M059J (cell line): ENCODE data around the gene CBFA2T2. TPM values are rescaled to one million over a fixed set of nuclear protein-coding genes. Genes with fewer than 3 reads are reported as not detected.

Source experiments
- DNase-seq: peaks from one replicate; pipeline ENCODE4 v3.0.0-alpha.2; 2012; ENCODE audit warnings: low read depth
- total RNA-seq: library from RNA; depleted of rRNA; stranded (reverse); fragments of >200 nt; shearing (Covaris generic); gene quantifications from 2 replicates; pipeline ENCODE4 v1.2.3, GENCODE V29; 2014

CBFA2T2 gene
- total RNA-seq, 1 experiment from 2014 or later, result 13.8 TPM

DNA sequence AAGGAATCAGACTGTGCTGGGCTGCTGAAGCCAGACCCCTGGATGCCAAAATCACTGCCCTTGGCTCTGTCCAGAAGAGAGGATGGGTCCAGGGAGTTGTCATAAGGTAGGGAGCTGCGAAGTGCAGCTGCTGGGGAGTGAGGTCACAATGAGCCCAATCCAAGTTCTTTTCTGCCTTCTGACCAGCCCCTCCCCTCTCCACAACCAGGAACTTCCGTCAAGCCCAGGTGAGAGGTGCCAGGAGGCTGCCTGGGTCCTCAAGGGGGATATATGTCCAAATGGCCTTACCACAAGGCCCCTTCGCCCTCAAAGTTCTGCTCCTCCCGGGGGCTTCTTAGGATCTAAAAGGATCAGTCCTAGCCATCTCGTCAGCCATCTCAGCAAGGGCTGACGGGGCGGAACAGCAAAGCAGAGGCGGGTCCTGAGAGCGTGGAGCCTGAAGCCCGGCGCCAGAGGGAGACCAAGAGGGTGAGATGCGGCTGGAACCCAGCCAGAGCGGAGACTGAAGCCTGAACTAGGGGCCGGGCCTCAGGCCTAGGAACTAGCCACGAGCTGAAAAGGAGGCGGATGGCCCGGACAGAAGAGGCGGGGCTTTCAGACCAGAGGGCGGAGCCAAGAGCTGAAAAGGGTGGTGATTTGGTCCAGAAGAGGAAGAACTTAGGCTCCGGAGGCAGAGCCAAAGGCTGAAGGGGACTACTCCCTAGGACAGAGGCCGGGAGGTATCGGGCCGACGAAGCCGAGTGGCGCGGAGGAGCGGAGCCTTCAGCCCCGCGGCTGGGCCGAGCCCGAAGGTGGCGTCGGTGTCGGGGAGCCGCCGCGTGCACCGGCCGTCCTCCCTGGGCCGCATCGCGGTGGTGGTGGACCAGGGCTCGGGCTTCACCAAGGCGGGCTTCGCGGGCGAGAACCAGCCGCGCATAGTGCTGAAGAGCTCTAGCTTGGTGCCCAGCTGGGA is 176.7 kb downstream of the CBFA2T2 start, which contains the start of gene ACTL10:
TSS of gene ACTL10 (plus strand) at position 651 of the 952 bp plus-strand sequence. CDS start 555 bp downstream, outside the sequence.
- DNase-seq, result no peak

DNA sequence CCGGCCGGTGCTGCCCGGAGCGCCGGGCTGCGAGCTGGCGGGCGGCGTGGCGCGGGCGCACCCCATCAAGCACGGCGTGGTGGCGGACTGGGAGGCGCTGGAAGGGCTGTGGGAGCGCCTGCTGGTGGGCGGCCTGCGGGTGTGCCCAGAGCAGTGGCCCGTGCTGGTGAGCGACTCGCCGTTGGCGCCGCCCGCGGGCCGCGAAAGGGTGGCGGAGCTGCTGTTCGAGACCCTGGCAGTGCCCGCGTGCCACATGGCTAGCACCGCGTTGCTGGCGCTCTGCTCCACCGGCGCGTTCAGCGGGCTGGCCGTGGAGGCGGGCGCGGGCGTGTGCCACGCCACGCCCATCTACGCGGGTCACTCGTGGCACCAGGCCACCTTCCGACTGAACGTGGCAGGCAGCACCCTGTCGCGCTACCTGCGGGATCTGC is 177.4 kb downstream of the CBFA2T2 start:
- DNase-seq, result no peak

DNA sequence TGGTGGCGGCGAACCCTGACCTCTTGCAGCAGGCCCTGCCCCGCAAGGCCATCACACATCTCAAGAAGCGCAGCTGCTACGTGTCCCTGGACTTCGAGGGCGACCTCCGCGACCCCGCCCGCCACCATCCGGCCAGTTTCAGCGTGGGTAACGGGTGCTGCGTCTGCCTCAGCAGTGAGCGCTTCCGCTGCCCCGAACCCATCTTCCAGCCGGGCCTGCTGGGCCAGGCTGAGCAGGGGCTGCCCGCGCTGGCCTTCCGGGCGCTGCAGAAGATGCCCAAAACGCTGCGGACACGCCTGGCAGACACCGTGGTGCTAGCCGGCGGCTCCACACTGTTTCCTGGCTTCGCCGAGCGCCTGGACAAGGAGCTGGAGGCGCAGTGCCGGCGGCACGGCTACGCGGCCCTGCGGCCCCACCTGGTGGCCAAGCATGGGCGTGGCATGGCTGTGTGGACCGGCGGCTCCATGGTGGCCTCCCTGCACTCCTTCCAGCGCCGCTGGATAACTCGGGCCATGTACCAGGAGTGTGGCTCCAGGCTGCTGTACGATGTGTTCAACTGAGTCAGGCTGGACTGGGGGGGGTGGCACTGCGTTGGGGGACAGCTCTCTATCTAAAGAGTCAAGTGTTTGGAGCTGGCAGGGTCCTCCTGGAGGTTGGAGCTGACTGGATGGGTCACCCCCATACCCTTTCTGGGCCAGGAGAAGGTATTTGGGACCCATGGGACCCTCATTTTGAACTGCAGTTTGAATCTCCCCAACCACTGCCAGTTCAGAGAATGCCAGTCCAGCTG is 178.0 kb downstream of the CBFA2T2 start:
- no peak for DNase-seq

DNA sequence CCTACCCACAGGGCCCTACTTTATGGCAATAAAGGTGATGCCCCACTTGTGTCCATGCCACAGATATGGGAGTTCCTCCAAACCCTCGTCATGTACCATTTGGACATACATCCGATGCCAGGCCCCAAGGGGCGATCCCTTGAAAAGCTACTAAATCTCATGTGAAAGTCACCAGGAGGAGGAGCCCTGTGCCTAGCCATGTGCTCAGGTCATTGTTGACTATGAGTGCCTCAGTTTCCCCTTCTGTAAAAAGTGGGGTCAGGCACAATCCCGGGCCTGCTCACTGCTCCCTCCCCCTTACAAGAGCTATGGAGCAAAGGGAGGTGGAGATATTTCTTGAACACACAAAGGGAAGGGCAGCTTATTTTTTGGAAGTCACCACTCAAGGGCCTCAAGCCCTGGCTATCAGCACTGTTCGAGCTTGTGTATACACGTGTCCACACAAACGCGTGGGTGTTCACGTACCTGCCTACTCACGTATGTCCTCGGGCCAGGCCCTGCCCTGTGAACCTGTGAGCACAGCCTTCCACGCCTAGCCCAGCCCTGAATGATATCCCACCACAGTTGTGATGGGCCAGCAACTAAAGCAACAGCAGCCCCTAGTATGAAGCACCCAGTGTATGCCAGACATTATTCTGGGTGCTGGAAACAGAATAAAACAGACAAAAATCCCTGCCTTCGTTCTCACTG is 178.7 kb downstream of the CBFA2T2 start:
- DNase-seq, result no peak

DNA sequence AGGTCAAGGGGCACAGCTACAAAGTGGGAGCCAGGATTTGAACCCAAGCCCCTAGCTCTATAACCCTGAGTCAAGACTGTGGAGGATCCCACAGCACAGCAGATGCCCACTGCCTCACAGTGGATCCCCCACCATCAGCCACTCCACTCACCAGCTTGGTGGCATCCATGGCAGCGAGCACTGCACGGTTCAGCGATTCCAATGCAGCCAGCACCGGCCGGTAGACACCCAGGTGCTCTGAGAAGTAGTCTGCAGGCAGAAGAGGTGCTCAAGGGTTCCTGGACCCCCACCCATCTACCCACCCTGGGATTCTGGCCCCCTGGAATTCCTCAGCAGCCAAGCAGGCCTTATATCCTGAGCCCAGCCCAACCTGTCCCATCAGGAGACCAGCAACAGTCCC is 179.3 kb downstream of the CBFA2T2 start:
- no peak for DNase-seq

DNA sequence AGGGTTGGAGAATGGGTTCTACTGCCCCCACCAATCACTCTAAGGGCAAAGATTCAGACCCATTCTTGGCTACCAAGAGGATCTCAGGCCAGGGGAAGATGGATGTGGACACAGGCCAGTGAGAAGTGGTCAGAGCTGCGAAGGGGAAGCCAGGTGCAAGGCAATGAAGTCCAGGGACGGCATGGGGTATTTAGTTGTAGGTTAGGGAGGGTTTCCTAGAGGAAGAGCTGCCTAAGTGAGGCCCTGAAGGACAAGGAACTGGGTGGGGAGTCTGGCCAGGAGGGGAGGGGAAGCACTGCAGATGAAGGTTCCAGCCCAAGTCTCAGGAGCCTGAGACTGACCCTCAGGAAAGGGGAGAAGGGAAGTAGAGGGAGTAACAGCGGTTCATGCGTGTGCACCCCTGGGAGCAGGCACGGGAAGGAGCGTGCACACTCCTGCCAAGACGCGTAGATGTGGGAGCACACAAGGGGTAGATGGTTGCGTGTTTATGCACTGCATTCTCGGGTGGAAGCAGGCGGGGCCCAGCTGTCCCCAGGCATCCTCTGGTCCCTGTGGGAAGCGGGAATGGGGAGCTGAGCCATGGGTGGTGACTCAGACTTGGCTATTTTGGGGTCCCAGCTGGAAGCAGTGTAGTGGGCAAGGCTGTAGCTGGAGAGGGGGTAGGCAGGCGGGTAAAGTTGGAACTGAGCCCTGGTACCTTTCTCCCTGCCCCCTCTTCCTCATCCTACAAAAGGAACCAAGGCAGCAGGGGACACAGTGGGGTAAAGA is 180.2 kb downstream of the CBFA2T2 start:
- no peak for DNase-seq

DNA sequence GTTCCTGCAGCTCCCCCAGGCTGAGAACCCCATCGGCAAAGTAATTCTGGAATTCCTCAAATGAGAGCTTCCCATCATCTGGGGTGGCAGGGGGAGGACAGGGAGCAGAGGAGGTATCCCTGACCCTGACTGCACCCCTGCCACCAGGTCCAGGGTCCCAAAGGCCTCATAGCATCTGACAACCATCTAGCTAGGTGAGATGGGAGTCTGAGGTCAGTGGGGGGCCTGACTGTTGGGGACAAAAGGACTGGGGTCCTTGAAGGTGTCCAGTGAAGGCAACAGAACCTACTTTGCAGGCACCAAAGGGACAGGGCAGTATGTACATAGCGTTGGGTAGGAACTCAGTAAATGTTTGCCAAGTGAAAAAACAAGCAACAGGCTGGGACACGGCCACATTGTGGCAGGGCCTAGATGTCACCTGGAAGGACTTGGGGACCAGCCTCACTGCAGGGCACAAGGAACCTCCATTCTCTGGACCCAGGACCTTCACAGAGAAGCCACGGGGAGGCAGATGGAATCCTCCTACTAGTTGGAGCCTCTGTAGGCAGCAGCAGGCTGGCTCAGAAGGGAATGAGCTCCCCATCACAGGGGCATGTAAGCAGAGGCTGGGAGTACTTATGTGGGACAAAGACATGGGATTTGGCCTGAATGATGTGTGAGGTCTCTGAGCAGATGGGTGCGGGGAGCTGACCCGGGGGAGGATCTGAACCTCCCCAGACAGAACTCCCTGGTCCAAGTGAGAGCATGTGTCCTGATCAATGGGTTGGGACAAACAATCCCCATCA is 181.0 kb downstream of the CBFA2T2 start:
- no peak for DNase-seq

DNA sequence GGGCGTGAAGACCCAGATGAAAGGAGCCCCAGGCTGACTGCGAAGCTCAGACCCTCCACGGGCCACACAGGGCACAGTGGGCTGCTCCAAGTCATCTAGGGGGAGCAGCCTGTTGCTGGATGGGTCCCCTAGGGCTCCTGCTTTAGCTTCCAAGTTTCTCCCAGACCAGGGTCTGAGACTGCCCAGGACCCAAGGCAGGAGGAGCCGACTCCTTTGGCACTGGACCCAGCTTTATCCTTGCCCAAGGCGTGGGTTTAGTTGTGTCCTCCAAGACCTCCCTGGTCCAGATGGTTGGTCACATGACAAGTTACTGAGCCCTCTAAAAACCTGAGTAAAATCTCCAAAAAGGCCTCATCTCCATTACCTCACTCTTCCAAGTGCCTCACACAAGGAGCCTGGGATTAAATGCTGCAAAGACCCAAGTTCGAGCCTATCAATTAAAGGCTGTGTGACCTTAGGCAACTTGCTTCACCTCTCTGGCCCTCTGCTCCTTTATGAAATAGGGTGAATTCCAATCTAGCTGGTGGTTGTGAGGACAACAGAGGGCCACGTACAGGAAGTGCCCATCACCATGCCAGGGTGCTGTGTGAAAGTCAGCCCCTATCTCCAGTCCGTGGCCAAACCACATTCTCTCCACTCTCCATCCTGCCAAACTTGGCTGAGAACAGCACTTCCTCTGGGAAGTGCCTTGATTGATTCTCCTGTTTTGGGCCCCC is 181.8 kb downstream of the CBFA2T2 start:
- DNase-seq, result no peak

DNA sequence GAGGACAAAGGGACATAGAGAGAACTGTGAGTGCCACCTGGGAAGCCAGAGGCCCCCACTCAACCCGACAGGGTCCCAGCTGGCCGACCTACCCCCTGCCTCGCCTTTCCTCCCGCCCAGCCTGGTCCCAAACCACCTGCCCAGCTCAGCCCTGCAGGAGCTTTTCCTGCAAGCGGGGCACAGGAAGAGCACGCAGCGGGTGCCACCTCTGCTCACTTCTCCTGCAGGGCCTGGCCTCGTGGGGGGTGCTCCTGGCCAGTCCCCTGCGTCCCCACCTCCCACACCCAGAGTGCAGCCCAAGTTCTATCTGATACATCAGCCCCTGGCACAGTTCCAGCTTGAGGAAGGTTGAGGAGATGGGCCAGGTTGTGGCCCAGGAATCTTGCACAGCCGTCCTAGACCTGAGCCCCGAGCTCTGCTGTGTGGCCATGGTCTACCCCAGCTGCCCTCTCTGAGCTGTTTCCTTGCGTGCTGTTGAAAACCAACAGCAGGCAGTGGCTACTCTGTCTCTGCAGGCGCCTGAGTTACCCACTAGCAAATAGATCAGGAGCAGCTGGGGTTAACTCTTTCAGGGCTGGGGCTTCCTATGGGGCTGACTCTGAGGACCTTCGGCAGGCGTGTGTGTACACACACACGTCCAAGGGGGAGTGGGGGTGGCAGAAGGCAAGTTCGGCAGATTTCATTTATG is 182.7 kb downstream of the CBFA2T2 start:
- no peak for DNase-seq

DNA sequence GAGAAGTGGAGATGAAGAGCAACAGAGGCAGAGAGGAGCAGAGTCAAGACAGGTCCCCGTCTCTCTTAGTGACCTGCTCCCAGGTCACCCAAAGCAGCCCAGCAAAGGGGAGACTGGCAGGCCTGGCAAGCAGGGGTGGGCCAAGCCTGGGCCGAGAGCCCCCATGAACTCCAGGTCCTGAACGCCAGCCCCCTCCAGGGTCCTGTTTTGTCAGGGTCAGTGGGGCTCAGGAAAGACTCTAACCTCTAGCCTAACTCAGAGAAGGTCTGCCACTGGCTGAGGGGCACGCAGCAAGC is 183.2 kb downstream of the CBFA2T2 start:
- no peak for DNase-seq

DNA sequence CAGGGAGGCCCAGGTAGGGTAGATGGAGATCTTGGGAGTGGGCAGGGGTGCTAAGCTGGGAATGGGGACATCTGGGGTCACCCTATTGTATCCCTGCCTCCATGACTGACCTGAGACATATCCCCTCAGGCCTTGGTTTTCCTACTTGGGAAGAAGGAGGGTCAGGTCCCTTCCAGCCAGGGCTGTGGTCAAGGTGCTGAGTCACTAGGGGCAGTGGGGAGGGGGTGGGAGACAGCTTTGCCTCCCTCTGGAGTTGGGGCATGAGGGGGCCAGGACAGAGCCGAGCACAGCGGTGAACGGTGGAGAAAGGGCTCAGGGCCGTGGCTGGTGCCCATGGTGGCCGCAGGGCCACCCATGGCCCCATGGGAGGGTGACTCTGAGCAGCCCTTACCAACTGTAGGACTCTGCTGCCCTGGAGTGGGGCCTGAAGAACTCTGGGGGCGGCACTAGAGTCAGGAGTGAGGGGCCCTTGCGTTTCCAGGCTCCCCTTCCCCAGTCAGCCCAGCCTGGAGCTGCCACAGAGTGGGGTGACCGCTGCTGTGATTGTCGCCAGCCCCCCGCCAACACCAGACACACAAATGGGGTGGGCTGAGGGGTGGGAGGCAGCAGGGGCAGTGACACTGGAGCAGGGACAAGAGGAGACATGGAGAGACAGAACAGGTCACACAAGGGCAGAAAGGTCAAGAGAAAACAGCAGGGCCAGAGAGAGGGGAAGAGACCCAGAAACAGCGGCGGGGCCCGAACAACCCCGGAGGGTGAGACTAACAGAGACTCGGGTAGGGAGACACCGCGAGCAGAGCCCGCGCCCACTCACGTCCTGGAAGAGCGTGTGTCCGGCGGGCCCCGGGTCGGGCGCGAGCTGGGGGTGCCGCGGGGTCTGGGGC is 183.8 kb downstream of the CBFA2T2 start:
- peak; percentile 81 for DNase-seq

DNA sequence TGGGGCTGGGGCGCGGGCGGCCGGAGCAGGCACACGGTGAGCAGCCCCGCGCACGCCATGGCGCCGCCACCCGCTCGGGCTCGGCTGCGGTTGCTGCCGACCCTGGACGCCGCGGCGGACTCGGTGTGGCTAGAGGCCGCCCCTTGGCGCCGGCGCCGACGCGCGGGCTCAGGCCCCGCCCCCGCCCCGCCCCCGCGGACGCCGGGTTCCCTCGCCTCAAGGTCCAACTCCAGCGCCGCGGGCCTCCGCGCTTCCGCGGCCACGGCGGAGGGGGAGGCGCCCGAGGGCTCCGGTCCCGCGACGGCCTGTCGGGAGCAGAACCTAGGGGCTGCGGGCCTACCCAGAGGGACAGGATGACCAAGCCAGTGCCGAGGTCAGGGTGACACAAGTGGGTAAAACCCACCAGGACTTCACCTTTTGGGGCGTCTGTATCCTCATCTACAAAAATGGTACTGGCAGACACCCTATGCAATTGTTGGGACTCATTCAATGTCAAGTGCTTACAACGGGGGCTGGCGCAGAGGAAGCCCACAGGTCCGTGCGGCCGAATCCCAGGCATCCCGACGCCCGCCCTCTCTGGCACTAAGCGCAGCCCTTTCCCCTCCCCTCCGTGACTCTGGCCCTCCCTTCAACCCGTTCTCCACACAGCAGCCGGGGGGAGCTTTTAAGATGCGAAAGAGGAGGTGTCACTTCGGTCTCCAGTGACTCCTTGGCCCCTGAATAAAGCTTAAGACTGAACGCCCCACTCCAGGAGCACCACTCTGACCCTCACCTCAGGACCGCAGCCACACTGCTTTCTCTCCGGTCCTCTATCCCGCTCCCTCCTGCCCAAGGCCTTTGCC is 184.6 kb downstream of the CBFA2T2 start, which contains the start of gene NECAB3:
TSS of gene NECAB3 (minus strand) at position 135 of the 842 bp plus-strand sequence. CDS start at position 59, 76 bp downstream.
- peak; percentile 79 for DNase-seq

DNA sequence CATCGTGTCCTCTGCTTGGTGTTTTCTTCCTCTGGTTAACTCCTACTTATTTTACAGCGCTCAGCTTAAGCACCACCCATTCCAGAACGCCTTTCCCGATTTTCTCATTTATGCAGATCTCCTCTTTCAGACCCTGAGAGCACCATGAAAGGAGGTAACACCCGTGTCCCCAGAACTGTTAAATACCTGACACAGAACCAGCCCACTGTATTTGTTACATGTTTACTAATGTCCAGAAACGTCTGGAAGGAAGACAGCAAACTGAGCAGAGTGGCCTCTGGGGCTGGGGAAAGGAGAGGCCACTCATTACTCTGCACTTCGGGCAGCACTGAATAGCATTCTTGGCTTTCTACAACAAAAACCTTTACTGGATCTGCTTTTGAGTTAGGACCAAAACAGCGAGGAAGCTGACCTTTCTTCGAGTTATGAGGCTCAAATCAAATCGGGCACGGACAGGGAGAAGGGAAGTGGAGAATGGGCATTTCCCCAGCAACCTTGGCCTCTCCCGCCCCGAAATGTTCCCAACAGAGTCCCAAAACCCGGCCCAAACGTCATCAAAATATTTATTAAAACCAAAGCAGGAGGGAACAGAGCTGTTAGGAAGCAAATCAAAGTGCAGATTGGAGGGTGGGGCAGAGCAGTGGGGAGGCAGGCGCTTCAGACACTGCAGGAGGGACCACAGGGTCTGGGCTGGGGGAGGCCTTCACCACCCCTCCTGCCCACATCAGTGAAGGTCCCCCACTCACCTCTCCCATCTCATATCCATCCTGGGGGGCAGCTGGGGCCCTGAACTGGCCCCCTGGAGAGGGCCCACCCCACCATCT is 185.5 kb downstream of the CBFA2T2 start:
- no peak for DNase-seq

DNA sequence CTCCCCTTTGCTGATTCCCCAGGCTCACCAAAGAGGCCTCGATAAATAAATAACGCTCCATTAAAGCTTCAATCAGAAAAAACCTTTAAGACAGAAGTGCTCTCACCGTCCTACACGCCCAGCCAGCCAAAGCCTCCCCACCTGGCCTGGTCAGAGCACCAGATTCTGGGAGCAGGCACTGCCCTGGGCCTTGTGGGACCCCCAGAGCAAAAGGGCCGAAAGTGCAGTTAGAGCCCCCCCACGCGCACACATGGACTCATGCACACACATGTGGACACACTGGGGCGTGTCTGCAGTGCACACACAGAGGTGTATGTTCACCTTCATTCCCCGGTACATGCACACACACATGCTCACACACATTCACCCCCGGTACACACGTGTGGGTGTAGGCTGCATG is 186.2 kb downstream of the CBFA2T2 start:
- DNase-seq, result no peak

DNA sequence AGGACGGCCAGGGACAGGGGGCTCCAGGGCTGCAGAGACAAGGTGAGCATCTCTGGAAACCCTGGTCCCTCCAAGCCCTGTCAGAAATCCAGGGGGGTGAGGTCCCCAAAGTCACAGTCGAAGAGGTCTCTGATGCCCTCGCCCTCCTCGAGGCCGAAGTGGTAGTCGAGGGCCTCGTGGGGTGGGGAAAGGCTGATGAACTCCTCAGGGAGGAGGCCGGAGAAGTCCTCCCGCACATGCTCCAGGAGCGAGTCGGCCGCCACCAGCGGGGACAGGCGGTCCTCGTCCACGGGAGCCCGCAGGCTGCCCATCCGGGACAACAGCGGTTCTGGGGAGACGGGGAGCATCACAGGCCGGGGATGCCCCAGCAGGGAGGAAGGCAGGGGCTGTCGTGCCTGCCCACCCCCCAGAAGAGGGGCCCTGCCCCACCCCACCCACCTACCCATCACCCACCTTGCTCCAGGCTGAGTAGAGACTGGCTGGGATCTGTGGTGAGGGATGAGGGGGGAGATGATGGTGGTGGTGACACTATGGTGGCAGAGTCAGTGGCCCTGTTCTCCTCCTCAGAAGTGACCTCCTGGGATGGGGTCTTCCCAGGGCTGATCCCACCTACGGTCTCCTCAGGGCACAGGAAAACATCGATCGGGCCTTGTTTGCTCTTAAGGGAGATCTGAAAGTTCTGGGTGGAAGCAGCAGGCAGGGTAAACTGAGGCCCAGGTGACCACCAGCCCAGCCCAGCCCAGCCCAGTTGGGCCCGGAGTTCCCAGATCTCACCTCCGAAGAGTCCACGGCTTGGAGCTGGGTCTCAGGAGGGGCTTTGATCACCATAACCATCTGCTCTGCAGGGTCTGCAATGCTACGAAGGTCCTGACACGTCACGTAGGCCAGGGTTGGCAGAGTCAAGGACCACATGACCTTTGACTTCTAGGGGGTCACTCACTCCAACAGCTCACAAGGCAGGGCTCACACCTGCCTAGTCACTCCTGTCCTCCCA is 187.1 kb downstream of the CBFA2T2 start:
- DNase-seq, result no peak
